Neural progenitor cell (in vitro differentiated cells): ENCODE data around the gene DNLZ. TPM values are rescaled to one million over a fixed set of nuclear protein-coding genes. Genes with fewer than 3 reads are reported as not detected.

Experiments used
- DNase-seq: peaks from one replicate; pipeline ENCODE4 v3.0.0-alpha.2; 2016; ENCODE audit warnings: low spot score
- H2AFZ ChIP-seq: fragments of 200-600 bp; sonication (generic); replicated peaks from 2 replicates; pipeline ENCODE4 v1.6.1; 2016; ENCODE audit warnings: antibody characterized with exemption
- H3F3A ChIP-seq: fragments of 200-600 bp; sonication (generic); 2 replicates; pipeline ENCODE4 v1.6.1; 2016; ENCODE audit warnings: antibody characterized with exemption, low read depth
- H3K27ac ChIP-seq: fragments of 200-600 bp; sonication (generic); 2 replicates; pipeline ENCODE4 v1.5.1; 2016; ENCODE audit warnings: mild to moderate bottlenecking
- H3K27me3 ChIP-seq: fragments of 200-600 bp; sonication (generic); 2 replicates; pipeline ENCODE4 v1.6.1; 2016; ENCODE audit warnings: mild to moderate bottlenecking, moderate library complexity
- H3K36me3 ChIP-seq: fragments of 200-600 bp; sonication (generic); 2 replicates; pipeline ENCODE4 v1.5.1; 2016
- H3K4me1 ChIP-seq: fragments of 200-600 bp; sonication (generic); 2 replicates; pipeline ENCODE4 v1.6.1; 2016; ENCODE audit warnings: mixed run types
- H3K4me2 ChIP-seq: fragments of 200-600 bp; sonication (generic); 2 replicates; pipeline ENCODE4 v1.6.1; 2016
- H3K4me3 ChIP-seq: fragments of 200-600 bp; sonication (generic); 2 replicates; pipeline ENCODE4 v1.5.1; 2016
- H3K79me2 ChIP-seq: fragments of 200-600 bp; sonication (generic); 2 replicates; pipeline ENCODE4 v1.6.1; 2016; ENCODE audit warnings: low read depth
- H3K9ac ChIP-seq: fragments of 200-600 bp; sonication (generic); 2 replicates; pipeline ENCODE4 v1.6.1; 2016
- H3K9me3 ChIP-seq: fragments of 200-600 bp; sonication (generic); 2 replicates; pipeline ENCODE4 v1.5.1; 2016; ENCODE audit warnings: low read depth
- H4K20me1 ChIP-seq: fragments of 200-600 bp; sonication (generic); 2 replicates; pipeline ENCODE4 v1.6.1; 2016; ENCODE audit warnings: low read depth
- H3K27ac Mint-ChIP-seq: 3 replicates; pipeline ENCODE4 v1.8.0; 2021; ENCODE audit warnings: mixed read lengths
- H3K27me3 Mint-ChIP-seq: 2 replicates; pipeline ENCODE4 v1.8.0; 2022; ENCODE audit warnings: low read depth, mild to moderate bottlenecking, inconsistent platforms, moderate library complexity, mixed read lengths; ENCODE audit not compliant: insufficient read depth
- H3K36me3 Mint-ChIP-seq: 3 replicates; pipeline ENCODE4 v1.8.0; 2021; ENCODE audit warnings: mixed read lengths
- H3K4me1 Mint-ChIP-seq: 3 replicates; pipeline ENCODE4 v1.8.0; 2021; ENCODE audit warnings: mixed read lengths
- H3K4me3 Mint-ChIP-seq: 3 replicates; pipeline ENCODE4 v1.8.0; 2021; ENCODE audit warnings: mild to moderate bottlenecking, moderate library complexity, mixed read lengths
- H3K9me3 Mint-ChIP-seq: 3 replicates; pipeline ENCODE4 v1.8.0; 2020; ENCODE audit warnings: mixed read lengths
- CTCF ChIP-seq: fragments of 200-600 bp; sonication (generic); IDR thresholded peaks from 2 replicates; pipeline ENCODE4 v1.5.1; 2017; ENCODE audit warnings: antibody characterized with exemption, mild to moderate bottlenecking
- EZH2 ChIP-seq: fragments of 200-600 bp; sonication (generic); IDR thresholded peaks from 2 replicates; pipeline ENCODE4 v1.6.1; 2017; ENCODE audit warnings: antibody characterized with exemption, mild to moderate bottlenecking, moderate library complexity
- EZH2phosphoT487 ChIP-seq: fragments of 200-600 bp; sonication (generic); IDR thresholded peaks from 2 replicates; pipeline ENCODE4 v1.6.1; 2017; ENCODE audit warnings: antibody characterized with exemption
- total RNA-seq: library from RNA; depleted of rRNA; stranded (reverse); fragments of >200 nt; gene quantifications from 2 replicates; pipeline ENCODE4 v1.2.3, GENCODE V29; 2015; ENCODE audit warnings: low replicate concordance

Gene DNLZ
- total RNA-seq, 1 donor from 2014 or later: 3.4 TPM

GRCh38 chr9:136311051-136312008 lies 52.2 kb downstream of the DNLZ start:
- Histone ChIP-seq H4K20me1 (no peaks in the 10 kb centered on the region), H3K4me3 (no peak overlapping the region), H2AFZ (peak overlapping the region; percentile 77), H3K4me1 (no peaks in the 10 kb centered on the region), H3K36me3 (no peaks in the 10 kb centered on the region), H3K27me3 (no peaks in the 10 kb centered on the region), H3F3A (peaks cover 28% of the 10 kb centered on the region), H3K4me2 (no peak overlapping the region), H3K79me2 (no peaks in the 10 kb centered on the region), H3K27ac (no peak overlapping the region), H3K9ac (no peak overlapping the region), H3K9me3 (no peaks in the 10 kb centered on the region)
- Mint-ChIP-seq H3K27me3 (peaks cover 6% of the 10 kb centered on the region), H3K4me3 (no peak overlapping the region), H3K9me3 (peaks cover 20% of the 10 kb centered on the region), H3K36me3 (peaks cover 2% of the 10 kb centered on the region), H3K27ac (no peak overlapping the region), H3K4me1 (peaks cover 2% of the 10 kb centered on the region)
- DNase-seq: no peak
- no peak for TF ChIP-seq CTCF
- no peak for TF ChIP-seq EZH2
- no peak for TF ChIP-seq EZH2phosphoT487

GRCh38 chr9:136310273-136311030 lies 53.1 kb downstream of the DNLZ start:
- Histone ChIP-seq H4K20me1 (no peaks in the 10 kb centered on the region), H3K4me2 (no peak overlapping the region), H3K27me3 (no peaks in the 10 kb centered on the region), H3K79me2 (no peaks in the 10 kb centered on the region), H3K36me3 (no peaks in the 10 kb centered on the region), H3K9ac (no peak overlapping the region), H2AFZ (no peak overlapping the region), H3K4me1 (no peaks in the 10 kb centered on the region), H3F3A (peaks cover 28% of the 10 kb centered on the region), H3K9me3 (no peaks in the 10 kb centered on the region), H3K4me3 (no peak overlapping the region), H3K27ac (no peak overlapping the region)
- Mint-ChIP-seq H3K36me3 (no peaks in the 10 kb centered on the region), H3K27me3 (peaks cover 4% of the 10 kb centered on the region), H3K9me3 (peaks cover 12% of the 10 kb centered on the region), H3K27ac (no peak overlapping the region), H3K4me3 (no peak overlapping the region), H3K4me1 (peaks cover 5% of the 10 kb centered on the region)
- no peak for DNase-seq
- TF ChIP-seq EZH2 (no peak), CTCF (no peak), EZH2phosphoT487 (no peak)

- no peaks in the 10 kb centered on the region for H3K9me3 ChIP-seq
- H3K79me2 ChIP-seq: no peaks in the 10 kb centered on the region
- no peaks in the 10 kb centered on the region for H3K27me3 ChIP-seq
- no peak overlapping the region for H3K27ac ChIP-seq
- H3K4me1 ChIP-seq: no peaks in the 10 kb centered on the region
- DNase-seq: no peak
- no peak overlapping the region for H3K4me2 ChIP-seq
- peaks cover 28% of the 10 kb centered on the region for H3F3A ChIP-seq
- Mint-ChIP-seq H3K27me3 (peaks cover 4% of the 10 kb centered on the region), H3K4me3 (no peak overlapping the region), H3K27ac (no peak overlapping the region), H3K36me3 (no peaks in the 10 kb centered on the region), H3K4me1 (peaks cover 6% of the 10 kb centered on the region), H3K9me3 (peaks cover 5% of the 10 kb centered on the region)
- no peak overlapping the region for H2AFZ ChIP-seq
- no peaks in the 10 kb centered on the region for H3K36me3 ChIP-seq
- H4K20me1 ChIP-seq: no peaks in the 10 kb centered on the region
- no peak overlapping the region for H3K9ac ChIP-seq
- no peak overlapping the region for H3K4me3 ChIP-seq
- TF ChIP-seq EZH2 (no peak), EZH2phosphoT487 (no peak), CTCF (no peak)
These were observed 53.7 kb downstream of the DNLZ start for GRCh38 chr9:136309806-136310220.

Other genes with a start within 250 kb of the DNLZ start
- gene TMEM250, start 244.9 kb downstream of the DNLZ start, total RNA-seq: 16.3 and 46.2 TPM in 2 replicates
- not detected in 2 replicates for gene LHX3, start 158.6 kb downstream of the DNLZ start, total RNA-seq
- gene QSOX2, start 117.9 kb downstream of the DNLZ start, total RNA-seq: 17.1 and 19.6 TPM in 2 replicates
- gene CCDC187, start 59.6 kb downstream of the DNLZ start, total RNA-seq: 0.09 TPM in 1 of 2 replicates, not detected in the other
- 6.2 and 39.7 TPM in 2 replicates for gene GPSM1, start 36.2 kb downstream of the DNLZ start, total RNA-seq
- gene CARD9, start 9.9 kb upstream of the DNLZ start, total RNA-seq: 0.96 TPM in 1 of 2 replicates, not detected in the other
- gene SNAPC4, start 36.4 kb upstream of the DNLZ start, total RNA-seq: 6.8 and 16.5 TPM in 2 replicates
- gene ENTR1, start 46.9 kb upstream of the DNLZ start, total RNA-seq: 34.9 and 52.3 TPM in 2 replicates
- gene PMPCA, start 46.9 kb upstream of the DNLZ start, total RNA-seq: 51.3 and 65.3 TPM in 2 replicates
- gene INPP5E, start 76.1 kb upstream of the DNLZ start, total RNA-seq: 8.8 and 23.6 TPM in 2 replicates
- gene SEC16A, start 119.3 kb upstream of the DNLZ start, total RNA-seq: 16.8 and 23.8 TPM in 2 replicates
- 11.7 and 32.4 TPM in 2 replicates for gene NOTCH1, start 182.3 kb upstream of the DNLZ start, total RNA-seq